DND-41 (cell line): ENCODE data around the gene LYRM9.

ENCODE experiments used
- CTCF ChIP-seq: IDR thresholded peaks from 2 replicates; pipeline ENCODE4 v1.5.1; 2012; ENCODE audit warnings: borderline replicate concordance, low read length, moderate library complexity, mild to moderate bottlenecking; ENCODE audit not compliant: poor library complexity, severe bottlenecking; ENCODE audit errors: extremely low read depth
- EZH2 ChIP-seq: IDR thresholded peaks from 3 replicates; pipeline ENCODE4 v1.6.1; 2012; ENCODE audit warnings: borderline replicate concordance, low read depth, mild to moderate bottlenecking, moderate library complexity, low read length, inconsistent platforms; ENCODE audit not compliant: severe bottlenecking

GRCh38 chr17:27914382-27914781 is 21.2 kb upstream of the LYRM9 start:
- TF ChIP-seq CTCF (no peak), EZH2 (no peak)
